Measurements from ENCODE around the gene COTL1.

Gene COTL1

GRCh38 chr16:84610376-84610775, 7.5 kb downstream of the COTL1 start:
- no peak for TF ChIP-seq POLR2AphosphoS5 (IDR thresholded peaks at IDR 0.05; ENCODE audit: low read depth, low read length)
- no peak for TF ChIP-seq SIN3A (IDR thresholded peaks at IDR 0.05; ENCODE audit: borderline replicate concordance, insufficient read depth, low read length)
- no peak for TF ChIP-seq TAF1 (IDR thresholded peaks at IDR 0.05; ENCODE audit: borderline replicate concordance, insufficient read depth, low read length)
- no peak for TF ChIP-seq REST (IDR thresholded peaks at IDR 0.05; ENCODE audit: insufficient read depth in 1 of 2, low read depth in 2 of 2, low read length in 2 of 2)
- no peak for TF ChIP-seq FOXP2 (optimal IDR thresholded peaks at IDR 0.05; ENCODE audit: borderline replicate concordance, extremely low read depth, extremely low read length, insufficient read depth)

GRCh38 chr16:84609563-84610177, 8.2 kb downstream of the COTL1 start:
- no peak for TF ChIP-seq SIN3A (IDR thresholded peaks at IDR 0.05; ENCODE audit: borderline replicate concordance, insufficient read depth, low read length)
- no peak for TF ChIP-seq FOXP2 (optimal IDR thresholded peaks at IDR 0.05; ENCODE audit: borderline replicate concordance, extremely low read depth, extremely low read length, insufficient read depth)
- no peak for TF ChIP-seq REST (IDR thresholded peaks at IDR 0.05; ENCODE audit: insufficient read depth in 1 of 2, low read depth in 2 of 2, low read length in 2 of 2)
- no peak for TF ChIP-seq POLR2AphosphoS5 (IDR thresholded peaks at IDR 0.05; ENCODE audit: low read depth, low read length)
- TF ChIP-seq TAF1 (IDR thresholded peaks at IDR 0.05; ENCODE audit: borderline replicate concordance, insufficient read depth, low read length): no peak

- TF ChIP-seq POLR2AphosphoS5 (IDR thresholded peaks at IDR 0.05; ENCODE audit: low read depth, low read length) (no peak), FOXP2 (optimal IDR thresholded peaks at IDR 0.05; ENCODE audit: borderline replicate concordance, extremely low read depth, extremely low read length, insufficient read depth) (no peak), REST (IDR thresholded peaks at IDR 0.05; ENCODE audit: insufficient read depth in 1 of 2, low read depth in 2 of 2, low read length in 2 of 2) (no peak), SIN3A (IDR thresholded peaks at IDR 0.05; ENCODE audit: borderline replicate concordance, insufficient read depth, low read length) (no peak), TAF1 (IDR thresholded peaks at IDR 0.05; ENCODE audit: borderline replicate concordance, insufficient read depth, low read length) (no peak)
Observed at GRCh38 chr16:84608282-84608681, 9.6 kb downstream of the COTL1 start.

GRCh38 chr16:84607694-84608093, 10.2 kb downstream of the COTL1 start:
- TF ChIP-seq SIN3A (IDR thresholded peaks at IDR 0.05; ENCODE audit: borderline replicate concordance, insufficient read depth, low read length) (no peak), FOXP2 (optimal IDR thresholded peaks at IDR 0.05; ENCODE audit: borderline replicate concordance, extremely low read depth, extremely low read length, insufficient read depth) (no peak)

GRCh38 chr16:84607061-84607460, 10.8 kb downstream of the COTL1 start:
- TF ChIP-seq SIN3A (IDR thresholded peaks at IDR 0.05; ENCODE audit: borderline replicate concordance, insufficient read depth, low read length) (no peak), POLR2AphosphoS5 (IDR thresholded peaks at IDR 0.05; ENCODE audit: low read depth, low read length) (no peak), REST (IDR thresholded peaks at IDR 0.05; ENCODE audit: insufficient read depth in 1 of 2, low read depth in 2 of 2, low read length in 2 of 2) (no peak), FOXP2 (optimal IDR thresholded peaks at IDR 0.05; ENCODE audit: borderline replicate concordance, extremely low read depth, extremely low read length, insufficient read depth) (no peak), TAF1 (IDR thresholded peaks at IDR 0.05; ENCODE audit: borderline replicate concordance, insufficient read depth, low read length) (no peak)
